Measurements from ENCODE around the gene FUOM. TPM values are rescaled to one million over a fixed set of nuclear protein-coding genes. Genes with fewer than 3 reads are reported as not detected.
A peak's percentile ranks its signal among the peaks of the same experiment; 100 is the strongest.

FUOM gene
- total RNA-seq, 1 donor from 2014 or later, result 47.0 TPM

DNA sequence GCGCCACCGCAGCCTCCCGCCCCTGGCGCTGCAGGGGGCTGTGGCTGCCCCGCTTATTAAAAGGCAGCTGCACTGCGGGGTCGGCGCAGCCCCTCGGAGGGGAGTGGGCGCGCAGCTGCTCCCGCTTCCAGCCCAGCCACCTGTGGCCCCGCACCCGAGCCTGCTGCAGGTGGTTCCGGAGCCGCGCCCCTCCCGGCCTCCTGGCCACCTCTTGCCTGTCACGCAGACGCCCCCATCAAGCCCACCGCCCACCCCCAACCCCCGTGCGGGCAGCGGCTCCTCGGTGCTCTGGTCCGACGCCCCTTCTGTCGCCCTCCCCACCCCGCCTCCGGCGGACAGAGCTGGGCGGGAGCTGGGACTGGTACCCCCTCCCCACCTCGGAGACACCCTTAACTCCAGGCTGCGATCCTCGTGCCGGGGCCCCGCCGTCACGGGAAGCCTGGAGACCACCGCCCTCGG, 21.7 kb downstream of the FUOM start:
- Histone ChIP-seq H3K36me3 (ENCODE audit: control insufficient read depth, insufficient read depth, low read length) (no peaks in the 10 kb centered on the region), H3K4me3 (ENCODE audit: low read depth, low read length) (no peak overlapping the region), H3K27me3 (ENCODE audit: control insufficient read depth, insufficient read depth, low read length) (peaks cover 60% of the 10 kb centered on the region)
- TF ChIP-seq CTCF (IDR thresholded peaks at IDR 0.05; ENCODE audit: insufficient read depth, low read length, poor library complexity, severe bottlenecking), result no peak
- no peak for DNase-seq (ENCODE audit: low read depth)

DNA sequence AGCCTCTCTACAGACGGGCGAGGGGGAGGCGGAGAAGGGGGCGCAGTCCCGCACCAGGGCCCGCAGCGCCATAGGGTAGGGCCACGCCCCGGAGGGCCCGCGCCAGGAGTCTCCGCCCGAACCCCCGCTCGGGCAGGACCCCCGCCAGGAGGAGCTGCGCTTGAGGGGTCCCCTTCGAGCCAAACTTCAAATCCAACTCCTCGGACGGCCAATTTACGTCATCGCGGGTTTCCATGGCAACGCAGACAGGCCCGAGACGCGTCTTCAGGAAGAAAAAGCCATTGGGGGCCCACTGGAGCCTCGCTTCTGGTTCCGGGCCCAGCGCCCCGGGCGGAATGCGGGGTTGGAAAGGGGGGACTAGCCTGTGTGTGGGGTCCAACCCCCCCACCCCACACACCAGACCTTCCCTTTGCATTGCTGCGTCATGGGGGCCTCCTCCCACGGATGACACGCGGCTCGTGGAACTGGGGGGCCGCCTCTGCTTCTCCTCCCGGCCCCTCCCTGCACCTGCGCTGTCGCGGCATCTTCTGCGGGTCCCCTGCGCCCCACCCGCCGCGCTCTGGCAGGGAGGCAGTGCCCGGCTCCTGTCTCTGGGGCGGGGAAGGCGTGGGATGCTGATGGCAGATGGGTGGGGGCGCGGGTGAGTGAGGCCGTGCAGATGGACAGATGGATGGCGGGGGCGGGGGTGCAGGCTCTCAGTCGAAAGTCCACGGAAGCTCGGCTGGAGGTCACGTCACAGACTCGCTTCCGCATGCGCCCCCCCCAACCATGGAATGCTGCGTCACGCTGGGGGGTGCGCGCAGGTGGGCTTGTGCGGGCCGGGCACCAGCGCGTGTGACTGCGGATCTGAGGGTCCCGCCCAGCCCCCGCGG, 22.3 kb downstream of the FUOM start:
- TF ChIP-seq CTCF (IDR thresholded peaks at IDR 0.05; ENCODE audit: insufficient read depth, low read length, poor library complexity, severe bottlenecking), result no peak
- Histone ChIP-seq H3K4me3 (ENCODE audit: low read depth, low read length) (peak overlapping the region; percentile 23), H3K27me3 (ENCODE audit: control insufficient read depth, insufficient read depth, low read length) (peaks cover 63% of the 10 kb centered on the region), H3K36me3 (ENCODE audit: control insufficient read depth, insufficient read depth, low read length) (no peaks in the 10 kb centered on the region)
- no peak for DNase-seq (ENCODE audit: low read depth)

GRCh38 chr10:133334503-133335245, 23.1 kb downstream of the FUOM start:
- no peak for TF ChIP-seq CTCF (IDR thresholded peaks at IDR 0.05; ENCODE audit: insufficient read depth, low read length, poor library complexity, severe bottlenecking)
- H3K27me3 ChIP-seq (ENCODE audit: control insufficient read depth, insufficient read depth, low read length), result peaks cover 59% of the 10 kb centered on the region
- H3K36me3 ChIP-seq (ENCODE audit: control insufficient read depth, insufficient read depth, low read length), result no peaks in the 10 kb centered on the region
- DNase-seq (ENCODE audit: low read depth), result no peak
- peak overlapping the region; percentile 23 for H3K4me3 ChIP-seq (ENCODE audit: low read depth, low read length)

DNA sequence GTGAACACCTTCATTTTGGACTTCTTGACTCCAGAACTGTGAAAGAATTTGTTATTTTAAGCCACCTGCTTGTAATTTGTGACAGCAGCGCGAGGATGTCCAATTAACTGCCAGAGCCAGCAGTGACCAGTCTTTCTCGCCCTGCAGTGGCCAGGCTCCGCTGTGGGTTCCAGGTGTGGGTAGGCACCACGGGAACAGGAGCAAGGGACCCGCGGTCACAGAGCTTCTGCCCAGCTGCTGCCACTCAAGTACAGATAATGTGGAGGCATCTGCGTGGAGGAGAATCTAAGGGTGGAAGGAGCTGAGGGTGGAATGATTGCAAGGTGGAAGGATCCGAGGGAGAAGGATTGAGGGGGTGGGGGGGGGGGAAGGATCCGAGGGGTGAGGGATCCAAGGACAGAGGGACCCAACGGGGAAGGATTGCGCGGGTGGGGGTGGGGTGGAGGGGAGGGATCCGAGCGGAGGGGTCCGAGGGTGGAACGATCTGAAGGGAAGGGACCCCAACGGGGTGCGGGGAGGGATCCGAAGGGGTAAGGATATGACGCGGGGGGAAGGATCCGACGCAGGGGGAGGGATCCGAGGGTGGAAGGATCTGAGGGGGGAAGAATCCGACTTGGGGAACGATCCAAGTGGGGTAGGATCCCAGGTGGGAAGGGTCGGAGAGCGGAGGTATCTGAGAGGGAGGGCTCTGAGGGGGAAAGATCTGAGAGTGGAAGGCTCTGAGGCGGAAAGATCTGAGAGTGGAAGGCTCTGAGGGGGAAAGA, 24.7 kb downstream of the FUOM start:
- Histone ChIP-seq H3K27me3 (ENCODE audit: control insufficient read depth, insufficient read depth, low read length) (peaks cover 66% of the 10 kb centered on the region), H3K4me3 (ENCODE audit: low read depth, low read length) (no peak overlapping the region), H3K36me3 (ENCODE audit: control insufficient read depth, insufficient read depth, low read length) (no peaks in the 10 kb centered on the region)
- TF ChIP-seq CTCF (IDR thresholded peaks at IDR 0.05; ENCODE audit: insufficient read depth, low read length, poor library complexity, severe bottlenecking), result no peak
- DNase-seq (ENCODE audit: low read depth), result no peak

DNA sequence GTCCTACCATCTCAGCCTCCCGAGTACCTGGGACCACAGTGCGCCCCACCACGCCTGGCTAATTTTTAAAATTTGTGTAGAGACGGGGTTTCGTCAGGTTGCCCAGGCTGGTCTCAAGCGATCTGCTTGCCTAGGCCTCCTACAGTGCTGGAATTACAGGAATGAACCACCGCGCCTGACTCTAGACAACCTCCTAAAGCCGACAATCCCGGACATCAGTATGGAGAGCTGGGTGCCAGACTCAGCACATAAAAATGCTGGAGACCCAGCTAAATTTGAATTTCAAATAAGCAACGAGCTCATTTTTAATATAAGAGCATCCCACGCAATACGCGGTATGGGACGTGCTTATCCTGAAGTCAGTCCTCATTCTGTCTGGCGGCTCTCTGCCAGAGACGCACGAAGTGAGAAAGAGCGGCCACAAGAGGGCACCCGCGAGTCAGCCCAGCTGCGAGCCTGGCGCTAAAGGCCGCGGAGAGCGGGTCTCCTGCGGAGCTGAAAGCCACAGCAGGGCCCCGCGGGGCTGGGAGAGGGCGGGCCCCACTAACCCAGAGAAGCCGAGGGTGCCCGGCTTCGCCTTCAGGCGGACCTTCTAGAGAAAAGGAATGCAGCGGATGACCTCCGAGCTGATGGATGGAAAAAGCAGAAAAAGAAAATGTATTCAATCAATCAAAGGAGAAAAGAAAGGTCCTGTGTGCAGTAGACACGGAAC, 28.2 kb downstream of the FUOM start:
- no peak for DNase-seq (ENCODE audit: low read depth)
- no peaks in the 10 kb centered on the region for H3K36me3 ChIP-seq (ENCODE audit: control insufficient read depth, insufficient read depth, low read length)
- H3K27me3 ChIP-seq (ENCODE audit: control insufficient read depth, insufficient read depth, low read length), result peaks cover 64% of the 10 kb centered on the region
- TF ChIP-seq CTCF (IDR thresholded peaks at IDR 0.05; ENCODE audit: insufficient read depth, low read length, poor library complexity, severe bottlenecking), result peak; percentile 96
- H3K4me3 ChIP-seq (ENCODE audit: low read depth, low read length), result no peak overlapping the region
